Activated CD4-positive, alpha-beta T cell treated with anti-CD3 and anti-CD28 coated beads, Interleukin-2, amount 50 U/mL, for 24 hours (primary cell): ENCODE results near the gene FOLR3.
"Not testable (repeated sequence)": the region's sequence is repeated elsewhere in the genome, so short reads cannot be mapped to it uniquely, and the experiment has no call there.

Experiments used
- DNase-seq, 2 donors: peaks; one replicate each; pipeline ENCODE4 v3.0.0-alpha.2; 2020; ENCODE audit warnings: low read depth in 1 of 2, low spot score in 1 of 2

Gene FOLR3

DNA sequence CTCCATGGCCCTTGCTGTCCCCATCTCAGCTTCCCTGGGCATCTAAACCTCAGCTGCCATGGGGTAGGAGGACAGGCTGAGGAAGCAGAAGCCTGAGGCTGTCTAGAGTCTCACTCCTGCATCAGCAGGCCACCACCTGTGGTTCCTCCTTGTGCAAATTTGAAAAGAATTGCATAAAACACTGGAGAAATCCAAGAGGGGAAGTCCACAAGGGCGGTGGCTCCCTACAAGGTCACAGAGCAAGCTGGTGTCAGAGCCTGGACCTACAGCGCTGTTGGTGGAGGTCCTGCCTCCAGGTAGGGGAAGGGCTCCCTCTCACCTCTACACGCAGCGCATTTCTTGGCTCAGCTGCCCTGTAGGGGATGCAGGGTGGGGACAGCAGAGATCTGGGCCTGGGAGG is at the start of gene FOLR3:
Gene FOLR3, plus strand, starts transcription at position 253 of the 400 bp plus-strand sequence. CDS start 228 bp downstream, outside the sequence.
- not testable (repeated sequence) for DNase-seq

DNA sequence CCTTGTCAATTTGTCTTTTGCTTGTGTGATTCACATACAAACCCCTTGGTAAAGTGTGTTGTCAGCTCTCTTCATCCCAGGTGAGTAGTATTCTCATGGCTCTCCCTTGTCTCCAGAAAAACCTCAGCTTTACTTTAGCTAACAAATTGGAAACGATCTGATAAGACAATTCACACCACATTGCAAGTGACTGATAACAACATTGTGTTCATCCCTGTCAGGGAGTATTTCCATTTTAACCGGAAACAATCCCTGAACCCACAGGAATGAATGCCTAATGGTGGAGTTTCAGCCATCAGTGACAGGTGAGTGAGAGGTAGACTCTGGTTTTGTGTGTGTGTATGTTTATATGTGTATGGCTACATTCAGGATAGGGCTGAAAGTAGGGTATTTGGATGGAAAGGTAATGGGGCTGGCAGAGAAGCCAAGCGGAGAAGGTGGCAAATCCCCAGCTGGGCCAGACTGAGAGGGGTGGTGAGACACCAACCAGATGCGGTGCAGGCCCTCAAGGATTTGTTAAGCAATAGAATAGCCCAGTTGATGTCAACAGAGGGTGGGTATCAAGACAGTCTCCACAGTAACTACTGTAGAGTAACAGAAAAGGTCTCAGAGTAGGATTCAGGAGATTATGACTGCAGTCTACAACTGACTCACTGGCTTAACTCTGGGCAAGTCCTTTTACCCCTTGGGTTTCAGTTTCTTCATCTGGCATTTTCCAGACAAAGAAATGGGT is 47.3 kb upstream of the FOLR3 start:
- DNase-seq = no peak

DNA sequence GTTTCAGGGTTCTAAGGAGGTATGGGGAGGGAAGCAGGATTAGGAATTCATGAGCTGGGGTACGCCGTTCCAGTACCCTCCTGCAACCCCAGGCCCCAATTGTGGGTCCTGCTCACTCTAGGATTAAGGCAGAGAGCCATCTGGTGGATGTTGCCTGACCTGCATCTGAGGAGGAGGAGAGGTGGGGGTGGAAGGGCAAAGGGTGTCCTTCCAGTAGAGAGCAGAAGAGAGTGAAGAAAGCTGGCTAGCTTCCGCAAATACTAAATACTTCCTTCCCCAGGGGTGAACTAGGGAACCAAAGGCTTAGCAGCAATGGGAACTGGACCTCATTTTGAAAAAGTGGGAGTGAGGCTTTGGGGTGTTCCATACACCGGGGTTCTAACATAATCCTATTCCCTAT is 44.2 kb upstream of the FOLR3 start:
- peak; percentile 28 to 56 for DNase-seq

DNA sequence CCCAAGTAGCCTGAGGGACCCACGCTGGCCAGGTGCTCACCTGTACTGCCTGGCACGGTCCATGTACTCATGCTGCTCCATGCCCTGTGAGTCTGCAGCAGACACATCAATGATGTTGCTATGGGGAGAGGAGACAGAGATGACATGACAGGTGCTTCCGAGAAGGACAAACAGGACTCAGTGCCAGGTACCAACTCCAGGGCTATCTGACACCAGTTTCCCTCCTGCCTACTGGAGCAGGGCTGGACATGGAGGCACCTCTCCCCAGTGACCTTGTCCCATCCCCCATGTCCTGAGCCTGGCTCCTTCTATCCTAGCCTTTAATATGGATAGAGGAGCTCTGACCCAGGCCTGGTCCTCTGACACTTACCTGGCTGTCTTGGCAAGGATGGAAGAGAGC is 36.8 kb upstream of the FOLR3 start:
- DNase-seq = no peak

DNA sequence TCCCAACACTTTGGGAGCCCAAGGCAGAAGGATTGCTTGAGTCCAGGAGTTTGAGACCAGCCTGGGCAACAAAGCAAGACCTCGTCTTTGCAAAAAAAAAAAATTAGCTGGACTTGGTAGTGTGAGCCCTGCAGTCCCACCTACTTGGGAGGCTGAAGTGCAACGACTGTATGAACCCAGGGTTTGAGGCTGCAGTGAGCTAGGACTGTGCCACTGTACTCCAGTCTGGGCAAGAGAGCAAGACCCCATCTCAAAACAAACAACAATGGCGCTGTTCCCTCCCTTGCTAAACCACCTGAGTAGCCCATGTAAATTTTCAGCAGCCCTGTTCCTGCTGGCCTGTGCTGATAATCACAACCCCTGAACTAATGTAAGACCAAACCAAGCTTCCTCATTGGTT is 35.5 kb upstream of the FOLR3 start:
- DNase-seq = no peak

DNA sequence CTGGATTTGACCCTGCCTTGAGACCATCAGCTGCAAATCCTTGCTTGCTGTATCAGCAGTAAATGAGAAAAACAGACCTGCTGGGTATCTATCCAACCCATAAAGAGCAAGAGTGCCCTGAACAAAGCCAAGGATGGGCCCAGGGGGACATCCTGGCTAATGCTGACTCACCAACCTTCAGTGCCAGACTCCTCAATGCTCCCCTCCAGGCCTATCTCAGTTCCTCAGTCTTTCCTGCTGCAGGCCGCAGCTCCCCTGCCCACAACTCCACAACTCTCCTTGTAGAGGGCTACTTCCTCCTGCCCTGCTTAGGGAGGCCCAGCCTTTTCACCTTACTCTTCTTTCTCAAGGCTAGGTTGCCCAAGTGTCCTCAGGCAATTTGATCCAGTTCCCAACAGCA is 35.1 kb upstream of the FOLR3 start:
- no peak for DNase-seq

DNA sequence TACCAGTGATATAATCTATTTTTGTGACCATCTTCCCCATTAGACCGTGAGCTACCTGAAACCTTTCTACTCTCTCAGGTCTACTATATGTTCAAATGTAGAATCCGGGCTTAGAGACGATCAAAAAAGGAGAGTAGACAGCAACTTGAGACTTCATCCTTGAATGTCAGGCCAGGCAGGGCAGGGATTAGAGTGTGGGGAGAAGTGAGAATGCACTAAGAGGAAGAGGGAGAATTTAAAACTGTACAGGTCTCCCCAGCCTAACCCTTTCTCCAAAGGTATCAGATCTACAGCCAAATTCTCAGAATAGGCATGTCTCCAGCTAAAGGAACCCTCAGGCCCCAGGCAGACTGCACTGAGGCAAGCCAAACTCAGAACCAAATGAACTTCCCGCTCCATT is 33.4 kb upstream of the FOLR3 start:
- no peak for DNase-seq

DNA sequence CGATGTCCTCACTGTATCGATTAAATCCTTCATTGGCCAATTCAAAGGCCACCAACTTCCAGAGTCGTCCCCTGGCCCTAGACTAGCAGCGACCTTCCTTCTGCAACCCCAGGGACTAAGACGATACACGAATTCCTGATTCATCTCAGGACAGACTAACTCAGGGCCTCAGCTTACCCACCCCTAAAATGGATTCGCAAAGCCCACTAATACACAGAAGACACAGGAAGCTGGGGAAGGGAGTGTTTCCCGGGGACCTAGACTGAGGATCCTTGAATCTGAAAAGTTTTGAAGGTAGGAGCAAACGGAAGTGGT is 32.9 kb upstream of the FOLR3 start:
- DNase-seq = no peak

DNA sequence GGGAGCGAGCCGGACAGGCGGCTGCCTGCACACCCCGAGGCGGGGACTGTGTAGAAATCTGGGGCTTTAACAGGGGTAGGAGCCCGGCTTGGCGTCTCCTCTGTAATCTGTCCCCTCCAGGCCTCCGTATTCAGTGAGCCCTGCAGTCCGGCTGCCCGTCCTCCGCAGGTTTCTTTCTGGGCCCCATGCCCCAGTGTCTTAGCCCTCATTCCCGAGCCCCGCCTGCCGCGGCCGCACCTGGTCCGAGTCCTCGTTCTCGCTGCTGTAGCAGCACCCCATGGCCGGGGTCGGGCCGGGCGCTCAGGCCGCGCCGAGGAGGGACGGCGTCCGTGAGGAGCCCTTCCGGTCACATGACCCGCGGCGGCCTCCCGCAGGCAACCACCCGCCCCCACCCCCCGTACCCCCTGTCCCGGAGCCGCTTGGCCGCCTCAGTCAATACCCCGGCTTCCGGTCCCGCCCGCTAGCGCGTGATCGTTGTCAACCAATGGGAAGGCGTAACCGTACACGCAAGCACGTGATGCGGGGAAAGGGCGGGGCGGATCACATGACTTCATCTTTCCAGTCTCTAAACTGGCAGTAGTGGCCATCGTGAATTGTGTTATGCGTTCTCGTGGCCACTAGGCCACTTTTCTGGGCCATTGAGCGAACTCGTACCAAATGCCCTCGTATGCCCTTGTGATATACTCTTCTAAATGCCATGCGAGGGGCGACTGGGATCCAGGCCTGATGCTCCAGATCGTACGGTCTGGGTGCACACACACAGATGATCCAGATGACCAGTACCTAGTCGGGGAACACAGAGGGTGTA is 32.4 kb upstream of the FOLR3 start, which contains the start of gene LAMTOR1:
Gene LAMTOR1, minus strand, starts transcription at position 352 of the 808 bp plus-strand sequence. Its CDS starts 73 bp downstream, at position 279.
- peak; percentile 92 to 98 for DNase-seq

DNA sequence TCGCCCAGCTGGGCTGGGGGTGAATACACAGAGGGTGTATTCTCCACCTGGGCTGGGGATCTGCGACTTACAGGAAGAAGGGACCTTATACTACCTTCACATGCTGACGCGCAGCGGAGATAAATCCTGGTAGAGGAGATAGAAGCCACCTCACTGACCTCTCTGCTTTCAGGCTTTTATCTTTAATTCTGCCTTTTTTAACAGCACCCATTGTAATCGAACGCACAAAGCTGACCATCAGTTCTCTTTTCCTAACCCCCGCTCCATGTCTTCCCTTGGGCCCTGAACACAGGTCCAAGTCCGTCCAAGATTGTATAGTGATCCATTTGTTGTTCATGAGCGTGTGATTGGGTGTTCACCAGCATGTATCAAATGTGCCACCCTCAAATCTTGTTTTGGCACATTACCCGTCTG is 31.8 kb upstream of the FOLR3 start:
- DNase-seq = no peak

DNA sequence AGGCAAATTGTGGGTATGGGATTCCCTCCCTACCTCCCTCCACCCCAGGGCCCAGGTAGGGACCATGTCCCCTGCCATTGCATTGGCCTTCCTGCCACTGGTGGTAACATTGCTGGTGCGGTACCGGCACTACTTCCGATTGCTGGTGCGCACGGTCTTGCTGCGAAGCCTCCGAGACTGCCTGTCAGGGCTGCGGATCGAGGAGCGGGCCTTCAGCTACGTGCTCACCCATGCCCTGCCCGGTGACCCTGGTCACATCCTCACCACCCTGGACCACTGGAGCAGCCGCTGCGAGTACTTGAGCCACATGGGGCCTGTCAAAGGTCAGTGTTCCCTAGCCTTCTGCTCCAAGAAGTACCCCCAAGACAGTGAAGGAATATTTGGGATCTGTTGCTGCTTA is 29.6 kb upstream of the FOLR3 start, which contains the start of gene TOMT:
Gene TOMT, plus strand, starts transcription at position 37 of the 400 bp plus-strand sequence. Its CDS starts 28 bp downstream, at position 65.
- DNase-seq = no peak

DNA sequence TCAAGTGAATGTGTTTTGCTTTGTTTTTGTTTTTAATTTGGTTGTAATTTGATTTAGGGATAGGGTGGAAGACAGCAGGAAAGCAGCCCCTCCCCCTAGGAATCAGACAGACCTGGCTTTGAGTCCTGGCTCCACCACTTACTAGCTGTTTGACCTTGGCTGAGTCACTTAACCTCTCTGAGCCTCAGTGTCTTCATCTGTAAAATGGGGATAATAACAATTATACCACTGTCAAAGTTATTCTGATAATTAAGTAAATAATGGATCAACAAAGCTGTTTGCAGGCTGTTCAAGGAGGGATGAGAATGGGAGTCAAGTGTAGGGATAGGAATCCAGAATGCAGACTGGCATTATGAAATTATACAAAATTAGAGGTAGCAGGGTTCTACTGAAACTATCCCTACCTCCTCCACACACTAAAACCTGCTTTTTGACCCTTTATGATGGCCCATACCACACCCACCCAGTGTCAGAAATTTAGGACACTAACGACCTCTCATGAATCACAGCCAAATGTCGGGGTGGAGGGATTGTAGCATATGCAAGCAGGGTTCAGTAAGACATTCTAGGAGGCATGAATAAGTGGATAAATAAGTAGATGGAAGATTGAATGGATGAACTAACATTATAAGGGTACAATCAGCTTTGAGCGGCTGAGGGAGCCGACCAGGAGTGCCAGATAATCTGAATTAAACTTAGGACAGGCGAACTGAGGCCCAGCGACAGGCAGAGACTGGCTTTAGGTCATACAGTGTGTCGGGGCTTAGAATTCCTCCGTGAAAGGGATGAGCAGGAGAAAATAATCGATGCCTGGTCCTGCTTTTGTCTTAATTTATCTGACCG is 24.0 kb upstream of the FOLR3 start:
- DNase-seq = no peak

DNA sequence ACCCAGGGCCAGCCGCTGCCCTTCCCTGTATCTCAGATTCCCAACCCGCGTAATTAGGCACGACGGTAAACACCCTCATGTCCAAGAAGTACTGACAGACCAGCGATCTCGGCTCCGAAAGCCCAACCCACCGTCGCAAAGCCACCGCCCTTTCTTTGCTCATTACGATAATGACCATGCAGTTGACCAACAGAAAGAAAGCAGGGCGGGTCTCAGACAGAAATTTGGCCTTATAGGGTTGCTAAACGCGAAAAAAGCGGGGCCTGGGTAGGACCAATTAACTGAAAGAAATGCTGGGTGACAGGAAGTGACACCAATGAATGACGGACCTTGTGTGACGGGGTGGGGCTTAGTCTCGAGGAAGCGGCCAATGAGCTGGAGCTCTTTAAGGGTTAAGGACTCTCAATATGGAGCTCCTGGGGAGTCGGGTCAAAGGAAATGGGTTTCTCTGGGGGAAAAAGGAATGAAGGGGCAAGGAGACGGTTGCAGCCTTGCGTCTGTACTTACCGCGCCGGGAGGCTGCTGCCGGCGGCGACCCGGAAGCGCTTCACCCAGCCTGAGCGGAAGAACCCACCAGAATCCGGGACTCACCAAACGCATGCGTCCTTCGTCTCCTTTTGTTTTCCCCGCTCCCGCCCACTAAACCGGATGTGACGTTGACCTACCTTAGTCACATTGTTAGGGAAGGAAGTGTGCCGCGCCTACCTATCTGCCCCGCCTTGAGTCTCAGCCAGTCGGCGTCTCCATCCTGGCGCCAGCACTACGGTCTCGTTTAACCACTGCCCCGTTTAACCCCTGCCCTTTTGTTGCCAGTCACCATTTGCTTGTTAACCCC is 23.2 kb upstream of the FOLR3 start, which contains the start of gene ANAPC15:
Gene ANAPC15, minus strand, starts transcription at position 553 of the 835 bp plus-strand sequence. CDS start 1,419 bp downstream, outside the sequence.
- DNase-seq = peak; percentile 98 to 100

DNA sequence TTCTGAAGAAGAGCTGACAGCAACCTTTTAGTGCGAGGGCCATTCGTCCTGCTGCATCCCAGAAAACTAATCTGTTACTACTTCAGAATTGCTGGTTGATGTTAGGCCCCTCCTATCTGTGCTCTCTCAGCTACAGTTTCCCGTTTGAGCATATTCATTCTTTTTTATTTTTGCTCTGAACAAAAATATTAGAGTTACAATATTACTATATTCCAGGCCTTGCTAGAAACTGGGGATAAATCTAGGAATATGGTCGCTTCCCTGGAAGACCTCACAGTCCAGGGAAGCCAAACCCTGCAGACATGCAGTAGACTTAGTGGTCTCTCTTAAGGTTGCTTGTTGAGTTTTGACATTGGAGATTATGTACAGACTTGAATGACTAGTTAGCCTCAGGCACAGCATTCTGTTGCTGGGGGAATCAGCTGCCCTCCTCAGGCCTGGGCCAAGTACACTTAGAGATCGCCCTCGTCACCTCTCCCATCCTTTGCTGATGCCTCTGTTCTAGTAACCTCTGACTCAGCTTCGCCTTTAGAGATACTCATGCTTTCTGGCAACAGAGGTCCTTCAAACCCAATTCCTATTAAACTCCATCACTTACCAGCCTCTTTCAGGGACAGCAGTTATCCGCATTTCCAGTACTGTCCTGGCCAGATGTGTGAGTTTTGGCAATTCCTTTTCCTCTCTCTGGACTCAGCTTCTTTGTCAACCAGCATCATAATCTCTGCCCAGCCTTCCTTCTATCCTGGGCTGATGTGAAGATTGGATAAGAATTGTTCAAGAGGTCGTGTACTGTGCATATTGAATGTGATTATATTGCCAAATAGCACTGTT is 22.3 kb upstream of the FOLR3 start:
- no peak for DNase-seq

DNA sequence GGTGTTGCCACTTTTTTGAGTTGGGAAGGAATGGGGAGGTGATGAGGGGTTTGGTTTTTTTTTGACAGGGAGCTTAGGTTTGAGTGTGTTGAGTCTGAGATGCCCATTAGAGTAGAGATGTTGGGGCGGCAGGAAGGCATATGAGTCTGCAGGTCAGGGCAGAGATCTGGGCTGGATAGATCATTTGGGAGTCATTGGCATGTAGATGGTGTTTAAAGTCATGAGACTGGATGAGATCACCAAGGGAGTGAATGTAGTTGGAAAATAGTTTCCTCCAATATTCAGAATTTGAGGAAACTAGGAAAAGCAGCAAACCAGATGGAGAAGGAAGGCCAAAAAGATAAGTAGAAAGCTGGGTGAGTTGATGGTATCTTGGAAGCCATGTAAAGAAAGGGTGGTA is 21.0 kb upstream of the FOLR3 start:
- no peak for DNase-seq

DNA sequence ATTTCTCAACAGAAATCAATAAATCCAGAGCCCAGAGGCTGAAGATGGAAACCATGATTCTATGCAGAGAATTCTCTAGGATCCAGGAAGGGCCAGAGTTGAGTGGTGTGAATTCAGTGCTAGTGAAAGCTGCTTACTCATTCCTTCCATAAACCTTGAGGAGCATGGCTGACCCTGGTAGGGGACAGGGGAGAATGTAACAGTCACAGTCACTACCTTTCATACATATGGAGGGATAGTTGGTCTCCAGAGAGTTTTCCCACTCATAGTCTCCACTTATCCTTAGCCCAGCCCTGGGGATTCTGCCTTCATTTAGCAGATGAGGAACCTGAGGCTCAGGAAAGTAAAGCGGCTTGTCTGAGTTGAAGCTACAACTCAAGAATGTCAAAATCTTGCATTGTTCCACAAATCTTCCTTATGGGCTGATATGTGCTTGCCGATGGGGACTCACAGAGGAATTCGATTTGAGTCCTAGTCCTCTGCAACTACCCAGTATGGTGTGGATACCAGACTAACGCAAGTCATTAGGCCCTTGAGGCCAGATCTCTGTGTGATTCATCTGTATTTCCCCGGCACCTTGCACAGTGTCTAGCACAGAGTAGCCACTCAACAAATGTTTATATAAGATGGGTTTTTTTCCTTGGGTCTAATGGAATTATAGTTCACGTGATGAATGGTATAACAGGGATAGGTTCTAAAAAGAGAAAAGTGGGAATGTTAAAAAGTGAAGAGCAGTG is 19.3 kb upstream of the FOLR3 start:
- no peak for DNase-seq

DNA sequence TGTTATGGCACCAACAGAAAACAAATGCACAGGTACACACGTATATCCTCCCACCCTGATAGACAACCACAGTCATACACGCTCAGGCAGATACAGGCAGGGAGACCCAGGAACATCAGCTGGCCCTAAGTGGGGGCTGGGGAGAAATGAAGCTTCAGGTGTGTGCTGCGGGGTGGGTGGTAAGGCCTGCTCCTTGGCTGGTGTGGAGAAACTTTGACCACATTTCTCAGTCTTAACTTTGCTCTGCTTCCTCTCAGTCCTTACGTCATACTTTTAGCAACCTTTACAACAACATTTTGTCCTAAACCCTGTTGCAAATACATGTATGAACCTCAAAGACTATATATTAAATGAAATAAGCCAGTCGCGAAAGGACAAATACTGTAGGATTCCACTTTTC is 16.3 kb upstream of the FOLR3 start:
- DNase-seq = no peak

DNA sequence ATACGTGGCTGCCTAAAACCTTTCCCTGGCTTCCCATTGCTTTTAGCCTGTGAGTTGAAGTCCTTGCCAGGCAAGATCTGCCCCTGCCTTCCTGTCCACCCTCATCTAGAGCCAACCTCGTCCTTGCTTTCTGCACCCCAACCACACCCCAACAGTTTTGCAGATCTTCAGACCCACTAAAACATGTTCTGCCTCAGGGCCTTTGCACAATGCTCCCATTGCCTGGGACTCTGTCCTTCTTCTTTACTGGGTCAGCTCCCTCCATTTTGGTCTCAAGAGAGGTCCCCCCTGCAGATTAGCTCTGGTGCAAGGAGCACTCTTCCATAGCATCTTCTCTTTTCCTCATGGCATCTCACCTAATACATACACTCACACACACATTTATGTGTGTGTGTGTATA is 14.6 kb upstream of the FOLR3 start:
- no peak for DNase-seq

DNA sequence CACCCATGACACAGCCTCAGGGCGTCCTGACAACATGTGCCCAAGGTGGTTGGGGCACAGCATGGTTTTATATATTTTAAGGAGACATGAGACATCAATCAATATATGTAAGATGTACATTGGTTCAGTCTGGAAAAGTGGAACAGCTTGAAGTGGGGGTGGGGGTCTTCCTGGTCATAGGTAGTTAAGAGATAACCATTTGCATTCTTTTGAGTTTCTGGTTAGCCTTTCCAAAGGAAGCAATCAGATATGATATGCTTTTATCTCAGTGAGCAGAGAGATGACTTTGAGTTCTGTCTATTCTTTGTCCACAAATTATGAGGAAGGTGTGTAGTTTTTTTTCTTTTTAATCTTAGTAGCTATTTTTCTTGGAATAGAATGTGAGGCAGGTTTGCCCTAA is 12.9 kb upstream of the FOLR3 start:
- DNase-seq = no peak
